Glomerular visceral epithelial cell (primary cell): ENCODE data around the gene BCAS3.

Experiments
- DNase-seq: peaks from one replicate; pipeline ENCODE4 v3.0.0-alpha.2; 2016; ENCODE audit errors: extremely low spot score

BCAS3 gene

GRCh38 chr17:61155590-61156237, 478.1 kb downstream of the BCAS3 start:
- peak; percentile 16 for DNase-seq

GRCh38 chr17:61157246-61157886, 479.7 kb downstream of the BCAS3 start:
- DNase-seq, result peak; percentile 25

GRCh38 chr17:61158376-61158775, 480.7 kb downstream of the BCAS3 start:
- no peak for DNase-seq

GRCh38 chr17:61159221-61159814, 481.7 kb downstream of the BCAS3 start:
- DNase-seq, result no peak

GRCh38 chr17:61160204-61160603, 482.6 kb downstream of the BCAS3 start:
- DNase-seq, result no peak

- no peak for DNase-seq
Measured at GRCh38 chr17:61160789-61161445, 483.3 kb downstream of the BCAS3 start.

- peak; percentile 8 for DNase-seq
Measured at GRCh38 chr17:61161615-61162134, 484.0 kb downstream of the BCAS3 start.

- no peak for DNase-seq
Measured at GRCh38 chr17:61164517-61164916, 486.9 kb downstream of the BCAS3 start.

GRCh38 chr17:61167075-61167474, 489.4 kb downstream of the BCAS3 start:
- no peak for DNase-seq

GRCh38 chr17:61168506-61168905, 490.9 kb downstream of the BCAS3 start:
- DNase-seq, result peak; percentile 65

GRCh38 chr17:61174310-61174709, 496.7 kb downstream of the BCAS3 start:
- DNase-seq, result no peak

- no peak for DNase-seq
Measured at GRCh38 chr17:61175298-61176142, 497.9 kb downstream of the BCAS3 start.

GRCh38 chr17:61177351-61177750, 499.7 kb downstream of the BCAS3 start:
- no peak for DNase-seq

- no peak for DNase-seq
Measured at GRCh38 chr17:61178284-61178683, 500.6 kb downstream of the BCAS3 start.

GRCh38 chr17:61179380-61179806, 501.7 kb downstream of the BCAS3 start:
- no peak for DNase-seq

GRCh38 chr17:61183793-61184192, 506.1 kb downstream of the BCAS3 start:
- DNase-seq, result no peak

GRCh38 chr17:61185385-61185784, 507.7 kb downstream of the BCAS3 start:
- DNase-seq, result no peak

- no peak for DNase-seq
Measured at GRCh38 chr17:61187038-61187437, 509.4 kb downstream of the BCAS3 start.

- no peak for DNase-seq
Measured at GRCh38 chr17:61188081-61188480, 510.4 kb downstream of the BCAS3 start.

- no peak for DNase-seq
Measured at GRCh38 chr17:61189968-61190367, 512.3 kb downstream of the BCAS3 start.

GRCh38 chr17:61196302-61196704, 518.7 kb downstream of the BCAS3 start:
- no peak for DNase-seq

GRCh38 chr17:61196799-61197198, 519.1 kb downstream of the BCAS3 start:
- DNase-seq, result no peak
